HEK293 (cell line): ENCODE measurements around the gene KLHL6.

Experiments used
- CTCF ChIA-PET: fragments of 350-600 bp; formaldehyde crosslinking; extraction: SDS; loops from one replicate; lab custom pipeline; 2021; ENCODE audit warnings: antibody characterized with exemption; lab: Yijun Ruan, JAX
- POLR2A ChIA-PET: fragments of 300-600 bp; formaldehyde crosslinking; extraction: SDS; loops from one replicate; lab custom pipeline; 2020; ENCODE audit warnings: antibody characterized with exemption, inconsistent platforms; lab: Yijun Ruan, JAX
- H3K27ac ChIP-seq: fragments of 200-500 bp; sonication (Bioruptor generic); 2 replicates; pipeline ENCODE4 v1.5.1; 2014; ENCODE audit warnings: low read depth, low read length, control low read depth, inconsistent platforms; ENCODE audit errors: extremely low read depth
- H3K36me3 ChIP-seq, 2 experiments: fragments of 200-500 bp in 1 of 2; sonication (Bioruptor generic) in 1 of 2; 1 replicate in 1 of 2; 2 replicates in 1 of 2; pipeline ENCODE4 v1.5.1; 2014 to 2017; ENCODE audit warnings: inconsistent platforms in 2 of 2, low read length in 2 of 2; ENCODE audit not compliant: control insufficient read depth in 2 of 2, insufficient read depth in 1 of 2
- H3K4me1 ChIP-seq: fragments of 200-500 bp; sonication (Bioruptor generic); 2 replicates; pipeline ENCODE4 v1.5.1; 2014; ENCODE audit warnings: mild to moderate bottlenecking, low read length, inconsistent platforms; ENCODE audit not compliant: control insufficient read depth, insufficient read depth
- H3K4me3 ChIP-seq: 2 replicates; pipeline ENCODE4 v1.5.1; 2011; ENCODE audit warnings: low read depth, mild to moderate bottlenecking, control low read depth, low read length, moderate library complexity
- H3K9me3 ChIP-seq: fragments of 200-500 bp; sonication (Bioruptor generic); 2 replicates; pipeline ENCODE4 v1.5.1; 2014; ENCODE audit warnings: low read depth, low read length, inconsistent platforms; ENCODE audit not compliant: control insufficient read depth, insufficient read depth
- IKZF3 ChIP-seq: fragments of 450-650 bp; IDR thresholded peaks from 2 replicates; pipeline ENCODE4 v1.5.0; 2018; ENCODE audit warnings: missing biosample characterization, mild to moderate bottlenecking, missing genetic modification characterization, moderate library complexity
- INSM2 ChIP-seq: fragments of 450-650 bp; formaldehyde crosslinking; IDR thresholded peaks from 2 replicates; pipeline ENCODE4 v1.5.1; 2016; ENCODE audit warnings: missing biosample characterization, missing genetic modification characterization
- KLF1 ChIP-seq: fragments of 450-650 bp; formaldehyde crosslinking; IDR thresholded peaks from 2 replicates; pipeline ENCODE4 v1.5.1; 2016; ENCODE audit warnings: missing biosample characterization, missing genetic modification characterization
- MZF1 ChIP-seq: fragments of 450-650 bp; formaldehyde crosslinking; IDR thresholded peaks from 2 replicates; pipeline ENCODE4 v1.5.1; 2017; ENCODE audit warnings: missing biosample characterization, missing genetic modification characterization, borderline replicate concordance
- OVOL3 ChIP-seq: fragments of 450-650 bp; formaldehyde crosslinking; IDR thresholded peaks from 2 replicates; pipeline ENCODE4 v1.5.1; 2016; ENCODE audit warnings: missing biosample characterization, missing genetic modification characterization
- PBX3 ChIP-seq: sonication (generic); formaldehyde crosslinking; IDR thresholded peaks from 2 replicates; pipeline ENCODE4 v1.8.1; 2022; ENCODE audit warnings: mild to moderate bottlenecking, moderate library complexity, missing genetic modification reagents
- ZBTB1 ChIP-seq: fragments of 450-650 bp; formaldehyde crosslinking; IDR thresholded peaks from 2 replicates; pipeline ENCODE4 v1.5.1; 2016; ENCODE audit warnings: missing biosample characterization, missing genetic modification characterization
- ZFP3 ChIP-seq: fragments of 450-650 bp; formaldehyde crosslinking; IDR thresholded peaks from 2 replicates; pipeline ENCODE4 v1.5.1; 2016; ENCODE audit warnings: low read depth, missing biosample characterization, missing genetic modification characterization
- ZNF112 ChIP-seq: fragments of 450-650 bp; formaldehyde crosslinking; IDR thresholded peaks from 2 replicates; pipeline ENCODE4 v1.5.0; 2017; ENCODE audit warnings: missing biosample characterization, missing genetic modification characterization
- ZNF114 ChIP-seq: fragments of 450-650 bp; formaldehyde crosslinking; IDR thresholded peaks from 2 replicates; pipeline ENCODE4 v1.5.0; 2017; ENCODE audit warnings: missing biosample characterization, missing genetic modification characterization
- ZNF169 ChIP-seq: fragments of 450-650 bp; formaldehyde crosslinking; IDR thresholded peaks from 2 replicates; pipeline ENCODE4 v1.5.1; 2016; ENCODE audit warnings: missing biosample characterization, missing genetic modification characterization
- ZNF335 ChIP-seq: fragments of 450-650 bp; formaldehyde crosslinking; conservative IDR thresholded peaks from 2 replicates; pipeline ENCODE4 v1.5.1; 2016; ENCODE audit warnings: missing biosample characterization, missing genetic modification characterization
- ZNF544 ChIP-seq: fragments of 450-650 bp; formaldehyde crosslinking; IDR thresholded peaks from 2 replicates; pipeline ENCODE4 v1.5.0; 2017; ENCODE audit warnings: missing biosample characterization, missing genetic modification characterization
- ZNF621 ChIP-seq: fragments of 450-650 bp; formaldehyde crosslinking; IDR thresholded peaks from 2 replicates; pipeline ENCODE4 v1.5.1; 2017; ENCODE audit warnings: missing biosample characterization, missing genetic modification characterization
- ZNF639 ChIP-seq: fragments of 450-650 bp; formaldehyde crosslinking; IDR thresholded peaks from 2 replicates; pipeline ENCODE4 v1.5.1; 2016; ENCODE audit warnings: missing biosample characterization, missing genetic modification characterization
- ZNF645 ChIP-seq: fragments of 450-650 bp; formaldehyde crosslinking; IDR thresholded peaks from 2 replicates; pipeline ENCODE4; 2016; ENCODE audit warnings: missing biosample characterization, missing genetic modification characterization
- ZNF701 ChIP-seq: fragments of 450-650 bp; formaldehyde crosslinking; IDR thresholded peaks from 2 replicates; pipeline ENCODE4 v1.5.1; 2016; ENCODE audit warnings: missing biosample characterization, missing genetic modification characterization
- ZNF76 ChIP-seq: fragments of 450-650 bp; formaldehyde crosslinking; IDR thresholded peaks from 2 replicates; pipeline ENCODE4; 2016; ENCODE audit warnings: low read depth, missing biosample characterization, missing genetic modification characterization, borderline replicate concordance
- ZNF837 ChIP-seq: fragments of 450-650 bp; formaldehyde crosslinking; IDR thresholded peaks from 2 replicates; pipeline ENCODE4 v1.5.1; 2016; ENCODE audit warnings: missing biosample characterization, missing genetic modification characterization
- ZSCAN16 ChIP-seq: fragments of 450-650 bp; formaldehyde crosslinking; IDR thresholded peaks from 2 replicates; pipeline ENCODE4 v1.5.1; 2016; ENCODE audit warnings: missing biosample characterization, missing genetic modification characterization
- ZSCAN23 ChIP-seq: fragments of 450-650 bp; formaldehyde crosslinking; IDR thresholded peaks from 2 replicates; pipeline ENCODE4 v1.5.1; 2016; ENCODE audit warnings: missing biosample characterization, missing genetic modification characterization
- ZSCAN5A ChIP-seq: fragments of 450-650 bp; formaldehyde crosslinking; IDR thresholded peaks from 2 replicates; pipeline ENCODE4 v1.5.1; 2016; ENCODE audit warnings: missing biosample characterization, missing genetic modification characterization

KLHL6 gene

GRCh38 chr3:183578179-183578578 is 22.7 kb upstream of the KLHL6 start:
- CTCF ChIA-PET, result interaction anchor here (0.5 kb wide), 1 partner anchor 80 kb away, joined by 3 read pairs; no protein-coding TSS in a partner anchor

GRCh38 chr3:183577346-183577745 is 21.8 kb upstream of the KLHL6 start:
- no peaks in the 10 kb centered on the region for H3K9me3 ChIP-seq
- no peak overlapping the region for H3K27ac ChIP-seq
- ChIA-PET POLR2A (no interaction called here), CTCF (interaction anchor here (1.1 kb wide), 1 partner anchor 97 kb away, joined by 3 read pairs; no protein-coding TSS in a partner anchor)
- no peaks in the 10 kb centered on the region for H3K4me1 ChIP-seq
- no peak for TF ChIP-seq ZNF544 (tag by site-specific recombination)
- TF ChIP-seq ZSCAN16 (tag by site-specific recombination), result no peak
- no peak for TF ChIP-seq ZNF112 (tag by site-specific recombination)
- H3K36me3 ChIP-seq, result no peaks in the 10 kb centered on the region
- H3K4me3 ChIP-seq, result no peak overlapping the region

More at GRCh38 chr3:183578179-183578578, 22.7 kb upstream of the KLHL6 start:
- TF ChIP-seq ZBTB1 (no peak), ZNF335 (tag by site-specific recombination) (no peak), IKZF3 (tag by site-specific recombination) (no peak)
- POLR2A ChIA-PET, result no interaction called here
- Histone ChIP-seq H3K27ac (no peak overlapping the region), H3K4me1 (no peaks in the 10 kb centered on the region), H3K9me3 (no peaks in the 10 kb centered on the region), H3K4me3 (no peak overlapping the region), H3K36me3 (no peaks in the 10 kb centered on the region)

GRCh38 chr3:183576487-183577107 is 21.1 kb upstream of the KLHL6 start:
- H3K4me3 ChIP-seq, result no peak overlapping the region
- CTCF ChIA-PET, result interaction anchor here (1.1 kb wide), 1 partner anchor 97 kb away, joined by 3 read pairs; no protein-coding TSS in a partner anchor
- POLR2A ChIA-PET, result no interaction called here

More at GRCh38 chr3:183576487-183577107, 21.1 kb upstream of the KLHL6 start:
- H3K9me3 ChIP-seq, result no peaks in the 10 kb centered on the region
- no peak for TF ChIP-seq ZNF76 (tag by site-specific recombination)
- no peak for TF ChIP-seq KLF1
- TF ChIP-seq ZNF645 (tag by site-specific recombination), result no peak
- TF ChIP-seq ZNF837 (tag by site-specific recombination), result no peak
- TF ChIP-seq ZNF639 (tag by site-specific recombination), result no peak
- no peak for TF ChIP-seq ZSCAN23 (tag by site-specific recombination)
- TF ChIP-seq ZFP3 (tag by site-specific recombination), result no peak
- TF ChIP-seq ZNF114 (tag by site-specific recombination), result no peak
- no peak for TF ChIP-seq ZNF701
- no peak for TF ChIP-seq ZNF544 (tag by site-specific recombination)
- no peak for TF ChIP-seq ZNF621 (tag by site-specific recombination)
- TF ChIP-seq ZSCAN5A (tag by site-specific recombination), result no peak
- no peak for TF ChIP-seq ZNF169
- no peak for TF ChIP-seq MZF1 (tag by site-specific recombination)
- no peak for TF ChIP-seq OVOL3
- TF ChIP-seq INSM2 (tag by site-specific recombination), result no peak
- no peak for TF ChIP-seq PBX3 (CRISPR knock-in tag)
- H3K36me3 ChIP-seq, result no peaks in the 10 kb centered on the region
- no peak overlapping the region for H3K27ac ChIP-seq
- no peaks in the 10 kb centered on the region for H3K4me1 ChIP-seq
